ENCODE results near the gene ZNF491.
"Not testable (repeated sequence)": the region's sequence is repeated elsewhere in the genome, so short reads cannot be mapped to it uniquely, and the experiment has no call there.

DNA sequence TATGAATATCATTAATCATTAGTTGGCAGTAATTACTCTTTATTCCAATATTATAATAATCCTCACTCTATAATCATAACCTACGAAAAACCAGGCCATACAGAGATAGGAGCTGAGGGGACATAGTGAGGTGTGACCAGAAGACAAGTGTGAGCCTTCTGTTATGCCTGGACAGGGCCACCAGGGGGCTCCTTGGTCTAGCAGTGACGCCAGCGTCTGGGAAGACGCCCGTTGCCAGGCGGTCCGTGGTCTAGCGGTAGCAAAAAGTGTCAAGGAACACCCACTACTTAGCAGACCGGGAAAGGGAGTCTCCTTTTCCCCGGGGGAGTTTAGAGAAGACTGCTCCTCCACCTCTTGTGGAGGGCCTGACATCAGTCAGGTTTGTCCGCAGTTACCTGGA lies 26.8 kb upstream of the ZNF491 start:
- not testable (repeated sequence) for TF ChIP-seq POLR2A (IDR thresholded peaks at IDR 0.05)
- TF ChIP-seq, protein P1, sequence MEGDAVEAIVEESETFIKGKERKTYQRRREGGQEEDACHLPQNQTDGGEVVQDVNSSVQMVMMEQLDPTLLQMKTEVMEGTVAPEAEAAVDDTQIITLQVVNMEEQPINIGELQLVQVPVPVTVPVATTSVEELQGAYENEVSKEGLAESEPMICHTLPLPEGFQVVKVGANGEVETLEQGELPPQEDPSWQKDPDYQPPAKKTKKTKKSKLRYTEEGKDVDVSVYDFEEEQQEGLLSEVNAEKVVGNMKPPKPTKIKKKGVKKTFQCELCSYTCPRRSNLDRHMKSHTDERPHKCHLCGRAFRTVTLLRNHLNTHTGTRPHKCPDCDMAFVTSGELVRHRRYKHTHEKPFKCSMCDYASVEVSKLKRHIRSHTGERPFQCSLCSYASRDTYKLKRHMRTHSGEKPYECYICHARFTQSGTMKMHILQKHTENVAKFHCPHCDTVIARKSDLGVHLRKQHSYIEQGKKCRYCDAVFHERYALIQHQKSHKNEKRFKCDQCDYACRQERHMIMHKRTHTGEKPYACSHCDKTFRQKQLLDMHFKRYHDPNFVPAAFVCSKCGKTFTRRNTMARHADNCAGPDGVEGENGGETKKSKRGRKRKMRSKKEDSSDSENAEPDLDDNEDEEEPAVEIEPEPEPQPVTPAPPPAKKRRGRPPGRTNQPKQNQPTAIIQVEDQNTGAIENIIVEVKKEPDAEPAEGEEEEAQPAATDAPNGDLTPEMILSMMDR (IDR thresholded peaks at IDR 0.05), result not testable (repeated sequence)
